ENCODE results near the gene SNX27.

The SNX27 gene

GRCh38 chr1:151604291-151604690 lies 7.6 kb upstream of the SNX27 start:
- TF ChIP-seq, protein P1, sequence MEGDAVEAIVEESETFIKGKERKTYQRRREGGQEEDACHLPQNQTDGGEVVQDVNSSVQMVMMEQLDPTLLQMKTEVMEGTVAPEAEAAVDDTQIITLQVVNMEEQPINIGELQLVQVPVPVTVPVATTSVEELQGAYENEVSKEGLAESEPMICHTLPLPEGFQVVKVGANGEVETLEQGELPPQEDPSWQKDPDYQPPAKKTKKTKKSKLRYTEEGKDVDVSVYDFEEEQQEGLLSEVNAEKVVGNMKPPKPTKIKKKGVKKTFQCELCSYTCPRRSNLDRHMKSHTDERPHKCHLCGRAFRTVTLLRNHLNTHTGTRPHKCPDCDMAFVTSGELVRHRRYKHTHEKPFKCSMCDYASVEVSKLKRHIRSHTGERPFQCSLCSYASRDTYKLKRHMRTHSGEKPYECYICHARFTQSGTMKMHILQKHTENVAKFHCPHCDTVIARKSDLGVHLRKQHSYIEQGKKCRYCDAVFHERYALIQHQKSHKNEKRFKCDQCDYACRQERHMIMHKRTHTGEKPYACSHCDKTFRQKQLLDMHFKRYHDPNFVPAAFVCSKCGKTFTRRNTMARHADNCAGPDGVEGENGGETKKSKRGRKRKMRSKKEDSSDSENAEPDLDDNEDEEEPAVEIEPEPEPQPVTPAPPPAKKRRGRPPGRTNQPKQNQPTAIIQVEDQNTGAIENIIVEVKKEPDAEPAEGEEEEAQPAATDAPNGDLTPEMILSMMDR (IDR thresholded peaks at IDR 0.05; ENCODE audit: low read depth, low read length) = no peak
- no peak for DNase-seq (ENCODE audit: extremely low read depth, low read depth)

DNA sequence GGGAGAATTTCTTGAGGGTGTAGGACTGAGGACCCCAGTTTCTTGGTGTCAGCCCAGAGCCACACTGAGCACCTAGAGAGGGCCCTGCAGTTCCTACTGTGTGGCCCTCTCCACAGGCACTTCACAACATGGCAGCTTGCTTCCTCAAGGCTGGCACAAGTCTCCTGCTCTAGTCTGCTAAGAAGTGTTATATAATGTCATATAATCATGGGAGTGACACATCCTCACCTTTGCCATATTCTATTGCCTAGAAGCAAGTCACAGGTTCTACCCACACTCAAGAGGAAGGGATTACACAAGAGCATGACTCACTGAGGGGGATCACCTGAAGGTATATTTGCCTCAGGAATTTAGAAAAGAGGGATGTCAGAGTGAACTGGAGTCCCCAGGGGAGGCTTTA lies 5.5 kb upstream of the SNX27 start:
- TF ChIP-seq, protein P1 (IDR thresholded peaks at IDR 0.05; ENCODE audit: low read depth, low read length) = no peak
- no peak for DNase-seq (ENCODE audit: extremely low read depth, low read depth)

GRCh38 chr1:151606857-151607256 lies 5.0 kb upstream of the SNX27 start:
- DNase-seq (ENCODE audit: extremely low read depth, low read depth) = no peak
- TF ChIP-seq, protein P1 (IDR thresholded peaks at IDR 0.05; ENCODE audit: low read depth, low read length) = no peak

DNA sequence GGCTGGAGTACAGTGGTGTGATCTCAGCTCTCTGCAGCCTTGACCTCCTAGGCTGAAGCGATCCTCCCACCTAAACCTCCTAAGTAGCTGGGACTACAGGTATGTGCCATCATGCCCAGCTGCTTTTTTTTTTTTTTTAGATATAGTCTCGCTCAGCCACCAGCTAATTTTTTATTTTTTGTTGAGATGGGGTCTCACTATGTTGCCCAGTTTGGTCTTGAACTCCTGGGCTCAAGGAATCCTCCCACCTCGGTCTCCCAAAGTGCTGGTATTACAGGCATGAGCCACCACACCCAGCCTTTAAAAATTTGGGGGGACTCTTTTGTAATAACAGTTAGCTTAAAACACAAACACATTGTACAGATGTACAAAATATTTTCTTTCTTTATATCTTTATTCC lies 1.7 kb upstream of the SNX27 start:
- TF ChIP-seq, protein P1 (IDR thresholded peaks at IDR 0.05; ENCODE audit: low read depth, low read length) = no peak
- no peak for DNase-seq (ENCODE audit: extremely low read depth, low read depth)

DNA sequence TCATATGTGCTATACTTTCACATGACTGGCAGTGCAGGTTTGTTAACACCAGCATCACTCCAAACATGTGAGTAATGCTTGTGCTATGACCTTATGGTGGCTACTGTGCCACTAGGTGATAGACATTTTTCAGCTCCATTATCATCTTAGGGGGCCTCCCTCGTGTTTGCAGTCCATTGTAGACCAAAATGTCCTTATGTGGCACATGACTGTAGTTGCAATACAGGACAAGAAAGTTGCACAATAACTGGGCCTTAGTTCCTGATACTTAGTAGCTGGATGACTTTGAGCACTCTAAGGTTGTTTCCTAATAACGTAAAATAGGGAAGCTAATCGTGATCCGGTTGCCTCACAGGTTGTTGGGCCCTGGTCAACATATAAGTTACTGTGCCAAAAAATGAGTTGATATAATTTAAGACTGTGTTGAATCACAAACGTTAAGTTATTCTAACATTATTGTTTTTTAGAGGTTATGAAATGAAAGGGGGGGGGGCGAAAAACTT lies 511 bp upstream of the SNX27 start:
- no peak for DNase-seq (ENCODE audit: extremely low read depth, low read depth)
- TF ChIP-seq, protein P1 (IDR thresholded peaks at IDR 0.05; ENCODE audit: low read depth, low read length) = no peak

DNA sequence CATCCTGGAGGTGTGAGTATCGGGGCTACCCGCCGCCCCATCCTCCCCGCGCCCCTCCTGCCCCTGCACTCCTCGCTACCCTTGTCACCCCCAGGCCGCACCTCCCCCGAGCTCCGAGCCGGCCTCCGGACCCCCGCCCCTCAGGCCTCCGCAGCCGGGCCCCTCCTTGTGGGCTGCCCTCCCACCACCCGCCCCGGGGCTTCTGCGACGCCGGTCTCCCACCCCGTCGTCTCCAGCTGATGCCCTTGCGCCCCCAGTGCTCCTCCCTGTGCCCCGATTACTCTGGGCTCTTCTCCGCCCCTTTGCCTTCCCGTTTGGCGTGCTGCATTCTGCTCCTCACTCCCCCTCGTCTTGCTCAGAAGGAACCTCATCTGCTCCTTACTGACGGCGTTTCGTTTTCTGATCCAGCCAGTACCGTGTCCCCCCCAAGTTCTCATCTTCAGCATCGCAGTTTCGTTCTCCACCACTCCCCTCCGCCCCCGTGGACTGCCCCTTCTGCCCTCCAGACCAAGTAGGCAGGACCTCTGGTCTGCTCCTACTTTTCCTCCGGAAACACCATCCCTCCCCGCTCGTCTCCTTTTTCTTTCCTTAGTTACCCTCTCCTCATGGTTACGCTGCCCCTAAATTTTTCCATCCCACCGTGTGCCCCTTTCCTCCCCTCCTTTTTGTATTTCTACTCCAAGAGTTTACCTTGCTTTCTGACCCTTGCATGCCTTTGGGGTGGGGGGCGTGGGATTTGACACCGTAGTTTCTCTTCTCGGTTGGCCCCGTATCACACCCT lies 841 bp downstream of the SNX27 start:
- TF ChIP-seq, protein P1 (IDR thresholded peaks at IDR 0.05; ENCODE audit: low read depth, low read length) = no peak

GRCh38 chr1:151613282-151613780 lies 1.5 kb downstream of the SNX27 start:
- TF ChIP-seq, protein P1 (IDR thresholded peaks at IDR 0.05; ENCODE audit: low read depth, low read length) = no peak
- no peak for DNase-seq (ENCODE audit: extremely low read depth, low read depth)

More for the DNA sequence above, 841 bp downstream of the SNX27 start:
- no peak for DNase-seq (ENCODE audit: extremely low read depth, low read depth)
